Measurements from ENCODE around the gene PACSIN2. TPM values are rescaled to one million over a fixed set of nuclear protein-coding genes. Genes with fewer than 3 reads are reported as not detected.
"Not testable (repeated sequence)": the region's sequence is repeated elsewhere in the genome, so short reads cannot be mapped to it uniquely, and the experiment has no call there.

PACSIN2 gene
- total and polyA plus RNA-seq, 5 donors from 2014 or later = 27.5 to 60.8 (median 34.9) TPM

DNA sequence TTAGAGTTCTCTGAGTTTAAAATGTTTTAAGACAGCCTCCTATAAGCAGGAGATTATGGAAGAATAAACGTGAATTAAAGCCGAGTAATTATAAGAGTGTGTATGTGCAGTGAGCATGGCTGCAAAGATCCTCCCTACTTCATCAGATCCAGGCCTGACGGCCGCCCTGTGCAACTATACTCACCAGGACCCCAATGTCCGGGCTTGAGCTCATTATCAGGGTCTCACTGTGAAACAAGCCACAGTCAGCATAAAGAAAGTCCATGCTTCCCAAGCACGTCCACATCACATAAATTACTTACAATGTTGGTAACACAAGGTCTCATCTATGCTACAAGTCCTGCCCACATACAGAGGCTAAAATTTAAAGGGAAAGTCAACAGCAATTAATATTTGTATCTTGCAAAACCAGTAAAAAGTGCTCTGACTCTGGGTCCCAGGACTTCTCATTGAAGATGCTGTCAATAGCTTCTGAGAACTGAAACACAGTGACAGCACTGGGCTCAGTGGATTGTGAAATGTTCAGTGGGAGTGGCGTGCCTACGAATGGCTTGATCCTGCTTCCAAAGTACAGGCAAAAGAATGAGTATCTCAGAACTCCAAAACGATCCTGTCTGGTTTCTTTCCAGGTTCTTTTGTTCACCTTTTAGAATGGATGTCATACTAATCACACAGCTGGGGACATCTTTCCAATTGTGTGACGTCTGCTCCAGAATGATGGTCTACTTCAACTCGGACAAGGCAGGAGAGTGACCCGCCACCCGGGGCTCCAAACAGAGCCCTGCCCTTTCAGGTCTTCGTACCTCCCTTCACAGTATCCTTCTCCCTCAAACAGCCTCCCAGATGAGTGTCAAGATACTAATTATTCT lies 85.7 kb downstream of the PACSIN2 start:
- H3K36me3 ChIP-seq (ENCODE audit: control insufficient read depth, insufficient read depth, low read length) = no peaks in the 10 kb centered on the region
- no peak overlapping the region for H3K27ac ChIP-seq (ENCODE audit: insufficient read depth, low read length, poor library complexity, severe bottlenecking)
- peaks cover 17% of the 10 kb centered on the region for H3K4me1 ChIP-seq (ENCODE audit: control insufficient read depth, insufficient read depth, low read length, poor library complexity, severe bottlenecking)
- Mint-ChIP-seq H3K36me3 (peaks cover 14% of the 10 kb centered on the region), H3K27ac (peak overlapping the region in 1 of 3 donors; percentile 58), H3K4me1 (peaks cover 11 to 78% (median 52%) of the 10 kb centered on the region in 4 donors), H3K27me3 (no peaks in the 10 kb centered on the region), H3K9me3 (no peaks in the 10 kb centered on the region), H3K4me3 (no peak overlapping the region)
- no peak for DNase-seq
- no peaks in the 10 kb centered on the region for H3K27me3 ChIP-seq (ENCODE audit: control insufficient read depth, insufficient read depth, low read length)
- ATAC-seq (ENCODE audit: low read depth in 2 of 2) = no peak
- no peak overlapping the region for H3K4me3 ChIP-seq (ENCODE audit: low read depth, low read length)
- no peaks in the 10 kb centered on the region for H3K9me3 ChIP-seq (ENCODE audit: control insufficient read depth in 2 of 2, low read length in 2 of 2)

GRCh38 chr22:42927966-42928365 lies 87.0 kb downstream of the PACSIN2 start:
- Mint-ChIP-seq H3K4me3 (no peak overlapping the region), H3K27ac (no peak overlapping the region), H3K27me3 (no peaks in the 10 kb centered on the region), H3K9me3 (no peaks in the 10 kb centered on the region), H3K36me3 (peaks cover 14% of the 10 kb centered on the region), H3K4me1 (peaks cover 11 to 72% (median 46%) of the 10 kb centered on the region in 4 donors)
- Histone ChIP-seq H3K27me3 (ENCODE audit: control insufficient read depth, insufficient read depth, low read length) (no peaks in the 10 kb centered on the region), H3K27ac (ENCODE audit: insufficient read depth, low read length, poor library complexity, severe bottlenecking) (no peak overlapping the region), H3K36me3 (ENCODE audit: control insufficient read depth, insufficient read depth, low read length) (no peaks in the 10 kb centered on the region), H3K4me3 (ENCODE audit: low read depth, low read length) (no peak overlapping the region), H3K9me3 (ENCODE audit: control insufficient read depth in 2 of 2, low read length in 2 of 2) (no peaks in the 10 kb centered on the region), H3K4me1 (ENCODE audit: control insufficient read depth, insufficient read depth, low read length, poor library complexity, severe bottlenecking) (peaks cover 6% of the 10 kb centered on the region)
- no peak for ATAC-seq (ENCODE audit: low read depth in 2 of 2)
- DNase-seq = no peak

DNA sequence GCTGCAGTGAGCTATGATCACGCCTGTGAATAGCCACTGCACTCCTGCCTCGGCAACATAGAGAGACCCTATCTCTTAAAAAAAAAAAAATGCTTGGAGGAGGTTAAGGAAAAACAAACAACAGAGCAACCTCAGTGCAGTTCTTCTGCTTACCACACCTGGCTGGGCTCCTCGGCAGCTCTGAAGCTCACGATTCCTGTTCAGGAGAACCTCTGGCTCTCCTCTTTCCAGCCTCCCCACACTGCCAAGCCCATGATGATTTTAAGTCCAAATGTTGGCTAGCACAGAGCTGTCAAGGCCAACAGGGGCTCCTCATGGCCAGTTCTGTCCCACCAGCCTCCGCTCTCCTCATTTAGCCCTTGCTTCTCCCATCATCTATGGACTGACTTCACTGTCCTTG lies 88.2 kb downstream of the PACSIN2 start:
- H3K4me3 Mint-ChIP-seq = peak overlapping the region in 1 of 4 donors; percentile 38
- Histone ChIP-seq H3K9me3 (ENCODE audit: control insufficient read depth in 2 of 2, low read length in 2 of 2) (no peaks in the 10 kb centered on the region), H3K36me3 (ENCODE audit: control insufficient read depth, insufficient read depth, low read length) (no peaks in the 10 kb centered on the region), H3K27ac (ENCODE audit: insufficient read depth, low read length, poor library complexity, severe bottlenecking) (no peak overlapping the region), H3K4me3 (ENCODE audit: low read depth, low read length) (no peak overlapping the region), H3K4me1 (ENCODE audit: control insufficient read depth, insufficient read depth, low read length, poor library complexity, severe bottlenecking) (peaks cover 6% of the 10 kb centered on the region), H3K27me3 (ENCODE audit: control insufficient read depth, insufficient read depth, low read length) (no peaks in the 10 kb centered on the region)
- peaks cover 9 to 71% (median 45%) of the 10 kb centered on the region in 4 donors for H3K4me1 Mint-ChIP-seq
- no peak overlapping the region for H3K27ac Mint-ChIP-seq
- peaks cover 7% of the 10 kb centered on the region for H3K36me3 Mint-ChIP-seq
- H3K9me3 Mint-ChIP-seq = no peaks in the 10 kb centered on the region
- DNase-seq (no peak), ATAC-seq (ENCODE audit: low read depth in 2 of 2) (no peak)
- H3K27me3 Mint-ChIP-seq = no peaks in the 10 kb centered on the region

DNA sequence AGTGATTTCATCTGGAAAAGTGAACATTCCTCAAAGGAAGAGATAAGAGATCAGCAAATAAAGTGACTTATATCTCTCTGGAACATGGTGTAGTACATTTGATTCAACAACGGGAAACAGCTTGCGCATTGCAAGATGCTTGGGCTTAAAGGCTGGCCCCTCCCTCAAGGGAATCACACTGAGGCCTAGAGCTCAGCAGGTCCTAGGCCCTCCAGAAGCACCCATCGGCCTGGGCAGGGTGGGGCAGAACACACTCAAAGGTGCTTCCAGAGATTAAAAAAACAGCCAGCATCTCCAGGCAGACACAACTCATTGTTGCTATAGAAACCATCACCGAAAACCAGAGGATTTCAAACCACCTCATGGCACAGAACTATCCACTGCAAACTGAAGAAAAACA lies 88.8 kb downstream of the PACSIN2 start:
- peaks cover 2% of the 10 kb centered on the region for H3K4me1 ChIP-seq (ENCODE audit: control insufficient read depth, insufficient read depth, low read length, poor library complexity, severe bottlenecking)
- Mint-ChIP-seq H3K4me1 (peaks cover 5 to 67% (median 40%) of the 10 kb centered on the region in 4 donors), H3K4me3 (peak overlapping the region in 1 of 4 donors; percentile 38), H3K36me3 (peaks cover 6% of the 10 kb centered on the region), H3K27ac (peak overlapping the region in 2 of 3 donors; percentile 37 to 45), H3K9me3 (no peaks in the 10 kb centered on the region), H3K27me3 (no peaks in the 10 kb centered on the region)
- ATAC-seq (ENCODE audit: low read depth in 2 of 2) (no peak), DNase-seq (no peak)
- no peaks in the 10 kb centered on the region for H3K9me3 ChIP-seq (ENCODE audit: control insufficient read depth in 2 of 2, low read length in 2 of 2)
- H3K27ac ChIP-seq (ENCODE audit: insufficient read depth, low read length, poor library complexity, severe bottlenecking) = no peak overlapping the region
- no peak overlapping the region for H3K4me3 ChIP-seq (ENCODE audit: low read depth, low read length)
- no peaks in the 10 kb centered on the region for H3K27me3 ChIP-seq (ENCODE audit: control insufficient read depth, insufficient read depth, low read length)
- H3K36me3 ChIP-seq (ENCODE audit: control insufficient read depth, insufficient read depth, low read length) = no peaks in the 10 kb centered on the region

GRCh38 chr22:42925598-42925997 lies 89.4 kb downstream of the PACSIN2 start:
- Mint-ChIP-seq H3K36me3 (peaks cover 6% of the 10 kb centered on the region), H3K27me3 (no peaks in the 10 kb centered on the region), H3K9me3 (no peaks in the 10 kb centered on the region), H3K4me3 (no peak overlapping the region), H3K27ac (peak overlapping the region in 2 of 3 donors; percentile 37 to 45), H3K4me1 (peaks cover 5 to 68% (median 40%) of the 10 kb centered on the region in 4 donors)
- H3K9me3 ChIP-seq (ENCODE audit: control insufficient read depth in 2 of 2, low read length in 2 of 2) = no peaks in the 10 kb centered on the region
- ATAC-seq (ENCODE audit: low read depth in 2 of 2) (no peak), DNase-seq (no peak)
- H3K27me3 ChIP-seq (ENCODE audit: control insufficient read depth, insufficient read depth, low read length) = no peaks in the 10 kb centered on the region
- no peaks in the 10 kb centered on the region for H3K36me3 ChIP-seq (ENCODE audit: control insufficient read depth, insufficient read depth, low read length)
- no peaks in the 10 kb centered on the region for H3K4me1 ChIP-seq (ENCODE audit: control insufficient read depth, insufficient read depth, low read length, poor library complexity, severe bottlenecking)
- no peak overlapping the region for H3K27ac ChIP-seq (ENCODE audit: insufficient read depth, low read length, poor library complexity, severe bottlenecking)
- H3K4me3 ChIP-seq (ENCODE audit: low read depth, low read length) = no peak overlapping the region

- H3K36me3 ChIP-seq (ENCODE audit: control insufficient read depth, insufficient read depth, low read length); H3K27ac ChIP-seq (ENCODE audit: insufficient read depth, low read length, poor library complexity, severe bottlenecking); H3K9me3 ChIP-seq (ENCODE audit: control insufficient read depth in 2 of 2, low read length in 2 of 2); H3K4me1 ChIP-seq (ENCODE audit: control insufficient read depth, insufficient read depth, low read length, poor library complexity, severe bottlenecking); H3K36me3 Mint-ChIP-seq; H3K9me3 Mint-ChIP-seq; H3K27ac Mint-ChIP-seq; H3K27me3 ChIP-seq (ENCODE audit: control insufficient read depth, insufficient read depth, low read length); H3K4me3 ChIP-seq (ENCODE audit: low read depth, low read length); H3K4me3 Mint-ChIP-seq; DNase-seq; ATAC-seq (ENCODE audit: low read depth in 2 of 2); H3K27me3 Mint-ChIP-seq: not testable (repeated sequence)
- peaks cover 5 to 68% (median 43%) of the 10 kb centered on the region in 4 donors for H3K4me1 Mint-ChIP-seq
These were observed 89.9 kb downstream of the PACSIN2 start for GRCh38 chr22:42925031-42925430.

- Histone ChIP-seq H3K27ac (ENCODE audit: insufficient read depth, low read length, poor library complexity, severe bottlenecking) (no peak overlapping the region), H3K4me1 (ENCODE audit: control insufficient read depth, insufficient read depth, low read length, poor library complexity, severe bottlenecking) (no peaks in the 10 kb centered on the region), H3K27me3 (ENCODE audit: control insufficient read depth, insufficient read depth, low read length) (no peaks in the 10 kb centered on the region), H3K36me3 (ENCODE audit: control insufficient read depth, insufficient read depth, low read length) (no peaks in the 10 kb centered on the region), H3K4me3 (ENCODE audit: low read depth, low read length) (no peak overlapping the region), H3K9me3 (ENCODE audit: control insufficient read depth in 2 of 2, low read length in 2 of 2) (no peaks in the 10 kb centered on the region)
- no peak for DNase-seq
- Mint-ChIP-seq H3K9me3 (no peaks in the 10 kb centered on the region), H3K27me3 (no peaks in the 10 kb centered on the region), H3K4me3 (no peak overlapping the region), H3K36me3 (peaks cover 6% of the 10 kb centered on the region), H3K27ac (peak overlapping the region in 2 of 3 donors; percentile 41 to 65), H3K4me1 (peaks cover under 1 to 62% (median 41%) of the 10 kb centered on the region in 4 donors)
- no peak for ATAC-seq (ENCODE audit: low read depth in 2 of 2)
These were observed 90.5 kb downstream of the PACSIN2 start for GRCh38 chr22:42924436-42924835.
